Measurements from ENCODE around the gene ALG12.

DNA sequence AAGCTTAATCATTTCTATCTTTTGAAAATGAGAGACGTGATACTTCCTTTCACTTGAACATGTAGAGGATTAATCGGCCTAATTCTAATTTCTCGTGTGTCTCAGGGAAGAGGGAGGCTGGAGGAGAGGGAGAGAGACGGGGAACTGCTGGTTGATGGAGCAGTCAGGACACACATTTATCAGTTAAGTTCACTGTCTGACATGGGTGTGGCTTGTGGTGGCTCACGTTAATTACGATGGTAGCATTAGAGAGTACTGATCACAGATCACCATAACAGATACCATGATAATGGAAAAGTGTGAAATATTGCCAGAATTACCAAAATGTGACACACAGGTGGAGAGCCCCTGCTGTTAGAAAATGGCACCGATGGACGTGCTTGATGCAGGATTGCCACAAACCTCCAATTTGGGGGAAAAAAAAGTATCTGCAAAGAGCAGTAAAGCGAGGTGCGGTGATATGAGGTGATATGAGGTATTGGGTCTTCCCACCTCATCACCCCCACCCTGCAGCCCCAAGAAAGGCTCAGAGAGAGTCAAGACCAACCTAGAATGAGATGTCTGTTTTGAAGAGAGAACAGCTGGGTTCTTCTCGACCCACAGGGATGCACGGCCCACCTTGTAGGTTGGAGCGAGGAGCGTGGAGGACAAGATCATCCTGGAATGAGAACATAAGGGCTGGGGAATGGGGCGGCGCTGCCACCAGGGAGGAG is 44.9 kb downstream of the ALG12 start:
- TF ChIP-seq, protein P1, sequence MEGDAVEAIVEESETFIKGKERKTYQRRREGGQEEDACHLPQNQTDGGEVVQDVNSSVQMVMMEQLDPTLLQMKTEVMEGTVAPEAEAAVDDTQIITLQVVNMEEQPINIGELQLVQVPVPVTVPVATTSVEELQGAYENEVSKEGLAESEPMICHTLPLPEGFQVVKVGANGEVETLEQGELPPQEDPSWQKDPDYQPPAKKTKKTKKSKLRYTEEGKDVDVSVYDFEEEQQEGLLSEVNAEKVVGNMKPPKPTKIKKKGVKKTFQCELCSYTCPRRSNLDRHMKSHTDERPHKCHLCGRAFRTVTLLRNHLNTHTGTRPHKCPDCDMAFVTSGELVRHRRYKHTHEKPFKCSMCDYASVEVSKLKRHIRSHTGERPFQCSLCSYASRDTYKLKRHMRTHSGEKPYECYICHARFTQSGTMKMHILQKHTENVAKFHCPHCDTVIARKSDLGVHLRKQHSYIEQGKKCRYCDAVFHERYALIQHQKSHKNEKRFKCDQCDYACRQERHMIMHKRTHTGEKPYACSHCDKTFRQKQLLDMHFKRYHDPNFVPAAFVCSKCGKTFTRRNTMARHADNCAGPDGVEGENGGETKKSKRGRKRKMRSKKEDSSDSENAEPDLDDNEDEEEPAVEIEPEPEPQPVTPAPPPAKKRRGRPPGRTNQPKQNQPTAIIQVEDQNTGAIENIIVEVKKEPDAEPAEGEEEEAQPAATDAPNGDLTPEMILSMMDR (conservative IDR thresholded peaks at IDR 0.05; ENCODE audit: low read depth, low read length): no peak
- TF ChIP-seq SMC3 (IDR thresholded peaks at IDR 0.05; ENCODE audit: low read depth, low read length): no peak
- no peak for TF ChIP-seq USF2 (IDR thresholded peaks at IDR 0.05; ENCODE audit: low read depth, low read length)
- TF ChIP-seq CEBPB (IDR thresholded peaks at IDR 0.05; ENCODE audit: low read depth, low read length): no peak
- no peak for TF ChIP-seq POLR2A (IDR thresholded peaks at IDR 0.05; ENCODE audit: low read depth, low read length)
- TF ChIP-seq, protein P2, sequence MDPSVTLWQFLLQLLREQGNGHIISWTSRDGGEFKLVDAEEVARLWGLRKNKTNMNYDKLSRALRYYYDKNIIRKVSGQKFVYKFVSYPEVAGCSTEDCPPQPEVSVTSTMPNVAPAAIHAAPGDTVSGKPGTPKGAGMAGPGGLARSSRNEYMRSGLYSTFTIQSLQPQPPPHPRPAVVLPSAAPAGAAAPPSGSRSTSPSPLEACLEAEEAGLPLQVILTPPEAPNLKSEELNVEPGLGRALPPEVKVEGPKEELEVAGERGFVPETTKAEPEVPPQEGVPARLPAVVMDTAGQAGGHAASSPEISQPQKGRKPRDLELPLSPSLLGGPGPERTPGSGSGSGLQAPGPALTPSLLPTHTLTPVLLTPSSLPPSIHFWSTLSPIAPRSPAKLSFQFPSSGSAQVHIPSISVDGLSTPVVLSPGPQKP (IDR thresholded peaks at IDR 0.05; ENCODE audit: borderline replicate concordance, low read depth, low read length): no peak
- TF ChIP-seq CHD1 (IDR thresholded peaks at IDR 0.05; ENCODE audit: low read depth, low read length): no peak
- TF ChIP-seq BHLHE40 (IDR thresholded peaks at IDR 0.05; ENCODE audit: low read depth, low read length): no peak
- no peak for TF ChIP-seq MXI1 (IDR thresholded peaks at IDR 0.05; ENCODE audit: borderline replicate concordance, low read depth, low read length)

All from IMR-90 (cell line).